Uterus (tissue), 4 donors: ENCODE measurements around the gene ZNF273. TPM values are rescaled to one million over a fixed set of nuclear protein-coding genes. Genes with fewer than 3 reads are reported as not detected.

Source experiments
- DNase-seq, 2 donors: peaks; one replicate each; pipeline ENCODE4 v3.0.0-alpha.2; 2019 to 2020
- H3K27ac ChIP-seq, 2 donors: fragments of 200-600 bp; sonication (generic); 1 replicate in 1 of 2; 2 replicates in 1 of 2; pipeline ENCODE4 v1.5.1; 2016 to 2018
- H3K27me3 ChIP-seq, 2 donors: fragments of 200-600 bp; sonication (generic); one replicate each; pipeline ENCODE4 v1.5.1; 2018 to 2019; ENCODE audit warnings: control low read depth in 1 of 2
- H3K36me3 ChIP-seq, 2 donors: fragments of 200-600 bp; sonication (generic); one replicate each; pipeline ENCODE4 v1.5.1; 2019; ENCODE audit warnings: control low read depth in 1 of 2
- H3K4me1 ChIP-seq, 2 donors: fragments of 200-600 bp; sonication (generic); one replicate each; pipeline ENCODE4 v1.5.1; 2018 to 2019; ENCODE audit warnings: control low read depth in 1 of 2
- H3K4me3 ChIP-seq, 2 donors: fragments of 200-600 bp; sonication (generic); 1 replicate in 1 of 2; 2 replicates in 1 of 2; pipeline ENCODE4 v1.5.1; 2018 to 2019; ENCODE audit warnings: mild to moderate bottlenecking in 1 of 2
- H3K9me3 ChIP-seq, 2 donors: fragments of 200-600 bp; sonication (generic); one replicate each; pipeline ENCODE4 v1.5.1; 2019; ENCODE audit warnings: control low read depth in 1 of 2
- CTCF ChIP-seq, 4 experiments: fragments of 200-600 bp in 2 of 4; fragments of 450-650 bp in 2 of 4; sonication (generic) in 2 of 4; IDR thresholded peaks; one replicate each; pipeline ENCODE4 v1.5.1; 2016 to 2019; ENCODE audit warnings: antibody characterized with exemption in 4 of 4, mild to moderate bottlenecking in 2 of 4, moderate library complexity in 1 of 4
- POLR2A ChIP-seq, 2 donors: fragments of 450-650 bp; IDR thresholded peaks; one replicate each; pipeline ENCODE4 v1.6.1; 2016; ENCODE audit warnings: antibody characterized with exemption in 2 of 2, mild to moderate bottlenecking in 1 of 2, moderate library complexity in 1 of 2
- intact Hi-C: fragments of 100-400 bp; cut with DNase I; formaldehyde crosslinking; loops from one replicate; pipeline ENCODE4 v1.15.1; 2023; ENCODE audit warnings: low total_unique reads
- total RNA-seq, 4 donors: library from RNA; depleted of rRNA in 3 of 4; stranded (reverse); fragments of >200 nt in 3 of 4; gene quantifications; one replicate each; pipeline versions ENCODE4 v1.1.0 to v1.2.4, GENCODE V29; 2014 to 2023
- donor health status: DM: yes; HTN: yes; CAD: no.

Gene ZNF273
- total RNA-seq, 4 donors from 2014 or later, result 1.5 to 21.8 (median 8.0) TPM

DNA sequence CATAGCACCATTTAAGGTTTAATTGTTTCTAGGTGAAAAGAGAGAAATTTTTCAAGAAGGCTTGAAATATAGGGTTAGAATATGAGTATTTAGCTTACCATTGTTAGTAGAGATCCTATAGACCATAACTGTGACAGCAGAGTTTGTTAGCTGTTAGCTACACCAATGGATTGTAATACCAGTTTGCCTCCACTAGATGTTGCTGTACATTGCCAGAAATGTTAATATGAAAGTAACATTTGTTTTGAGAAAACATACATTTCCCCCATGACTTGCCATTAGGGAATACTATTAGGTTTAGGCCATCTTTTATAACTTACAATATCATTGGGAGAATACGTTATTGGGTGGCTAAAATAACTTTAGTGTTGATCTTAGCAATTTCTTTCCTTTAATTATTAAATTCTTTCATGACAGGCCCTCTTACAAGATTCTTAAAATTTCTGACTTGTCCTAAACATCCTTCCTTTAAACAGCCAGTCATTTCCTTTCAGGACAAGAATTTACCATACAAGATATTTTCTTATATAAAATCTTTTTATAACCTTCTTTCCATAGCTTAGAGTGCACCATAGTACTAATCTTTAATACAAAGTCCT lies 48.3 kb downstream of the ZNF273 start:
- no peak overlapping the region for H3K27ac ChIP-seq
- intact Hi-C loops, result no loop called here

GRCh38 chr7:64959072-64959747 lies 56.1 kb downstream of the ZNF273 start:
- no peak overlapping the region for H3K27ac ChIP-seq
- no peak overlapping the region for H3K4me3 ChIP-seq
- H3K36me3 ChIP-seq, result no peaks in the 10 kb centered on the region
- intact Hi-C loops, result no loop called here
- H3K27me3 ChIP-seq, result no peaks in the 10 kb centered on the region
- no peaks in the 10 kb centered on the region for H3K4me1 ChIP-seq
- TF ChIP-seq CTCF (IDR thresholded peaks at IDR 0.05) (no peak), POLR2A (IDR thresholded peaks at IDR 0.05) (no peak)
- no peaks in the 10 kb centered on the region for H3K9me3 ChIP-seq
- DNase-seq, result no peak

More for the DNA sequence above, 48.3 kb downstream of the ZNF273 start:
- TF ChIP-seq POLR2A (IDR thresholded peaks at IDR 0.05) (no peak), CTCF (IDR thresholded peaks at IDR 0.05) (peak; percentile 58 to 80 (median 77))
- no peaks in the 10 kb centered on the region for H3K4me1 ChIP-seq
- DNase-seq, result no peak
- peaks cover 0 to 7% of the 10 kb centered on the region in 2 donors for H3K27me3 ChIP-seq
- no peaks in the 10 kb centered on the region for H3K36me3 ChIP-seq
- no peaks in the 10 kb centered on the region for H3K9me3 ChIP-seq
- no peak overlapping the region for H3K4me3 ChIP-seq

DNA sequence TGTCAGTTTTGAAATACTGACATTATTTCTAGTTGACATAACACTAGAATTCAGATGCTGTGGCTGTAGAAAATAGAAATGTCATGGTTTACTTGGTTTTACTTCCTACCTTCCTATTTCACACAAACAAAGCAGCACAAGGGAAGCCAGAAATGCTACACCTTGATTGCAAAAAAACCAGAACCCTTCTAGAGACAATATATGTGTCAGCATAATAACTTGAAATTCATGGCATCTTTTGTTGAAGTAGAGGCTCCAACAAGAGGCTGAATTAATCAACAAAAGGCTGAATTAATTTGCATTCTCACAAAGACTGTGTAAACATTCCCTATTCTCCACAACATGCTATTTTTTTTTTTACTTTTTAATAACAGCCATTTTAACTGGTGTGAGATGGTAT lies 62.5 kb downstream of the ZNF273 start:
- DNase-seq, result no peak
- no peak overlapping the region for H3K4me3 ChIP-seq
- no peaks in the 10 kb centered on the region for H3K9me3 ChIP-seq
- no peak overlapping the region for H3K27ac ChIP-seq
- no peaks in the 10 kb centered on the region for H3K4me1 ChIP-seq
- no peaks in the 10 kb centered on the region for H3K27me3 ChIP-seq
- H3K36me3 ChIP-seq, result no peaks in the 10 kb centered on the region
- intact Hi-C loops, result no loop called here
- TF ChIP-seq POLR2A (IDR thresholded peaks at IDR 0.05), result no peak
- TF ChIP-seq CTCF (IDR thresholded peaks at IDR 0.05), result no peak

GRCh38 chr7:64978497-64979203 lies 75.6 kb downstream of the ZNF273 start:
- Histone ChIP-seq H3K36me3 (peaks cover 0 to 2% of the 10 kb centered on the region in 2 donors), H3K4me1 (no peaks in the 10 kb centered on the region), H3K9me3 (peaks cover 0 to 29% of the 10 kb centered on the region in 2 donors), H3K4me3 (no peak overlapping the region), H3K27ac (no peak overlapping the region), H3K27me3 (no peaks in the 10 kb centered on the region)
- TF ChIP-seq POLR2A (IDR thresholded peaks at IDR 0.05), result no peak
- no peak for TF ChIP-seq CTCF (IDR thresholded peaks at IDR 0.05)
- no peak for DNase-seq
- intact Hi-C loops, result no loop called here

Other genes starting within 250 kb of the ZNF273 start
- gene ZNF107, start 237.1 kb upstream of the ZNF273 start, total RNA-seq, result 10 to 100 TPM in 1 of 4 donors, 1 to 10 TPM in 3; 1.8 to 17.1 (median 7.2) TPM
- 10 to 100 TPM; 13.5 to 27.7 (median 15.2) TPM for gene ZNF138, start 108.8 kb upstream of the ZNF273 start, total RNA-seq
- gene ZNF117, start 87.8 kb downstream of the ZNF273 start, total RNA-seq, result 10 to 100 TPM in 3 of 4 donors, 1 to 10 TPM in 1; 9.4 to 32.0 (median 12.7) TPM
- gene ERV3-1, start 103.4 kb downstream of the ZNF273 start, total RNA-seq, result 10 to 100 TPM in 3 of 4 donors, 1 to 10 TPM in 1; 7.9 to 28.2 (median 15.8) TPM